K562 (cell line): Measurements from ENCODE around the gene HTR5A. TPM values are rescaled to one million over a fixed set of nuclear protein-coding genes. Genes with fewer than 3 reads are reported as not detected.
A peak's percentile ranks its signal among the peaks of the same experiment; 100 is the strongest.

Source experiments
- ATF4 ChIP-seq: fragments of 450-650 bp; formaldehyde crosslinking; IDR thresholded peaks from 2 replicates; pipeline ENCODE4 v1.4.0; 2022; ENCODE audit warnings: mild to moderate bottlenecking, moderate library complexity
- BDP1 ChIP-seq: IDR thresholded peaks from 3 replicates; pipeline ENCODE4 v1.6.1; 2011; ENCODE audit not compliant: insufficient read length, insufficient read depth
- CBX5 ChIP-seq: IDR thresholded peaks from 2 replicates; pipeline ENCODE4 v1.6.1; 2014; ENCODE audit warnings: low read depth, borderline replicate concordance
- CSDE1 ChIP-seq, 2 experiments: fragments of 450-650 bp; IDR thresholded peaks; 2 replicates each; pipeline ENCODE4 v1.6.1; 2016; ENCODE audit warnings: mild to moderate bottlenecking in 1 of 2
- DACH1 ChIP-seq: fragments of 450-650 bp; IDR thresholded peaks from 2 replicates; pipeline ENCODE4 v1.6.1; 2018; ENCODE audit not compliant: partially characterized antibody
- GATAD2B ChIP-seq: fragments of 450-650 bp; IDR thresholded peaks from 2 replicates; pipeline ENCODE4 v1.6.1; 2017; ENCODE audit warnings: mild to moderate bottlenecking, borderline replicate concordance
- HSF4 ChIP-seq: fragments of 250-450 bp; sonication (Bioruptor Pico); IDR thresholded peaks from 2 replicates; pipeline ENCODE4 v2.1.2; 2022; ENCODE audit warnings: mild to moderate bottlenecking, moderate library complexity, borderline replicate concordance
- KAT8 ChIP-seq: fragments of 450-650 bp; IDR thresholded peaks from 2 replicates; pipeline ENCODE4 v1.6.1; 2016; ENCODE audit warnings: low read depth, mild to moderate bottlenecking
- RBM15 ChIP-seq: fragments of 200-400 bp; formaldehyde crosslinking; IDR thresholded peaks from 2 replicates; pipeline ENCODE4 v1.6.1; 2018; ENCODE audit warnings: mild to moderate bottlenecking, low read length, moderate library complexity; ENCODE audit not compliant: insufficient read depth
- ZNF175 ChIP-seq: fragments of 200-800 bp; sonication (Bioruptor generic); IDR thresholded peaks from 2 replicates; pipeline ENCODE4 v1.6.1; 2016; ENCODE audit warnings: low read depth, mild to moderate bottlenecking, missing genetic modification characterization, missing compliant biosample characterization
- ZNF212 ChIP-seq: fragments of 450-650 bp; formaldehyde crosslinking; IDR thresholded peaks from 2 replicates; pipeline ENCODE4 v1.4.0; 2020; ENCODE audit warnings: mild to moderate bottlenecking
- polyA plus RNA-seq, 8 experiments: library from polyadenylated mRNA; depleted of rRNA in 4 of 8; stranded (reverse) in 5 of 8; unstranded in 3 of 8; fragments of >200 nt; fragmentation: Nextera tagmentation in 2 of 8; fragmentation: Illumina TruSeq in 1 of 8; extraction: Ambion mirVana in 2 of 8; extraction: Trizol in 1 of 8; gene quantifications; 2 replicates each; pipeline versions ENCODE4 v1.2.1 to v1.2.3, GENCODE V29; 2011 to 2014; ENCODE audit warnings: inconsistent platforms in 1 of 8, missing spikeins in 1 of 8
- total RNA-seq, 7 experiments: library from RNA; depleted of rRNA in 6 of 7; stranded (reverse); fragments of >200 nt in 6 of 7; fragmentation: Illumina TruSeq in 2 of 7; extraction: Trizol in 2 of 7; gene quantifications; 2 replicates each; pipeline versions ENCODE4 v1.2.1 to v1.2.3, GENCODE V29; 2011 to 2021; ENCODE audit warnings: low replicate concordance in 1 of 7
- TF ChIP-seq, protein P1 (sequence below): fragments of 200-600 bp; sonication (generic); IDR thresholded peaks from one replicate; pipeline ENCODE4 v1.6.1; 2012; ENCODE audit warnings: mild to moderate bottlenecking, low read depth, low read length, inconsistent platforms

The HTR5A gene
- total and polyA plus RNA-seq, 9 of the 15 experiments (the other 6 are each of a cell fraction or from before 2014, with no cell fraction given): 0.06 TPM; not detected in 8

DNA sequence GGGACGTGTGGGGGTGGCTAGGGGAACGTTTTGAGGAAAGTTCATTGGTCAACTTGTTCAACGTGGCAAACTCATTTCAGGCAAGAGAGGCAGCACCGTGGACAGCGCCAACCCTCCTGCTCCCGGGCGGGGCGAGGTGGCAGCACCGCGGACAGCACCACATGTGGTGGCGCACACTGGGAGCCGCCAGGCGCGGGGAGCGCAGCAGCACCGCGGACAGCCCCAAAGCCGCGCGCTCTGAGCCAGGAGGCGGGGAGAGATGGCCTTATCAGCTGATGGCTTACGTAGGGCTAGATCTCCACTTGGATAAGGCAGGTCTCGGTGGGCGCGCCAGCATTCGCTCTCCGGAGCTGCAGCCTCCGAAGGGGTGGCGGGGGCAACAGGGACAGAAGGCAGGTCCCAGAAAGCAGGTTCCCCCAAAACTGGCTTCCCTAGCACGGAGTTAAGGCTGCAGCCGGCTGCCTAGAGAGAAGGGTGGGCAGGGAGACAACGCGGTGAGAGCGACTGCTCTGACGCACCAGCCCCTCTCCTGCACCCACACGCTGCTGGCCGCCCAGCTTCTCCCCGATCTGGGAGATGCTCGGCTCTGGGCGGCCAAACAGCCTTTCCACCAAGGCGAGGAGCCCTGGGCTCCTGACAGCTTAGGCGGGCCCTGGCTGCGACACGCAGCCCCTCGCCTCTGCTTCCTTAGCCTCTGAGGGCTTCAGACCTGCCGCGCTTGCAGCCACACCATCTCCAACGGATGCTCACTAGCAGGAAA, at the start of gene HTR5A (continued):
- TF ChIP-seq, protein P1, sequence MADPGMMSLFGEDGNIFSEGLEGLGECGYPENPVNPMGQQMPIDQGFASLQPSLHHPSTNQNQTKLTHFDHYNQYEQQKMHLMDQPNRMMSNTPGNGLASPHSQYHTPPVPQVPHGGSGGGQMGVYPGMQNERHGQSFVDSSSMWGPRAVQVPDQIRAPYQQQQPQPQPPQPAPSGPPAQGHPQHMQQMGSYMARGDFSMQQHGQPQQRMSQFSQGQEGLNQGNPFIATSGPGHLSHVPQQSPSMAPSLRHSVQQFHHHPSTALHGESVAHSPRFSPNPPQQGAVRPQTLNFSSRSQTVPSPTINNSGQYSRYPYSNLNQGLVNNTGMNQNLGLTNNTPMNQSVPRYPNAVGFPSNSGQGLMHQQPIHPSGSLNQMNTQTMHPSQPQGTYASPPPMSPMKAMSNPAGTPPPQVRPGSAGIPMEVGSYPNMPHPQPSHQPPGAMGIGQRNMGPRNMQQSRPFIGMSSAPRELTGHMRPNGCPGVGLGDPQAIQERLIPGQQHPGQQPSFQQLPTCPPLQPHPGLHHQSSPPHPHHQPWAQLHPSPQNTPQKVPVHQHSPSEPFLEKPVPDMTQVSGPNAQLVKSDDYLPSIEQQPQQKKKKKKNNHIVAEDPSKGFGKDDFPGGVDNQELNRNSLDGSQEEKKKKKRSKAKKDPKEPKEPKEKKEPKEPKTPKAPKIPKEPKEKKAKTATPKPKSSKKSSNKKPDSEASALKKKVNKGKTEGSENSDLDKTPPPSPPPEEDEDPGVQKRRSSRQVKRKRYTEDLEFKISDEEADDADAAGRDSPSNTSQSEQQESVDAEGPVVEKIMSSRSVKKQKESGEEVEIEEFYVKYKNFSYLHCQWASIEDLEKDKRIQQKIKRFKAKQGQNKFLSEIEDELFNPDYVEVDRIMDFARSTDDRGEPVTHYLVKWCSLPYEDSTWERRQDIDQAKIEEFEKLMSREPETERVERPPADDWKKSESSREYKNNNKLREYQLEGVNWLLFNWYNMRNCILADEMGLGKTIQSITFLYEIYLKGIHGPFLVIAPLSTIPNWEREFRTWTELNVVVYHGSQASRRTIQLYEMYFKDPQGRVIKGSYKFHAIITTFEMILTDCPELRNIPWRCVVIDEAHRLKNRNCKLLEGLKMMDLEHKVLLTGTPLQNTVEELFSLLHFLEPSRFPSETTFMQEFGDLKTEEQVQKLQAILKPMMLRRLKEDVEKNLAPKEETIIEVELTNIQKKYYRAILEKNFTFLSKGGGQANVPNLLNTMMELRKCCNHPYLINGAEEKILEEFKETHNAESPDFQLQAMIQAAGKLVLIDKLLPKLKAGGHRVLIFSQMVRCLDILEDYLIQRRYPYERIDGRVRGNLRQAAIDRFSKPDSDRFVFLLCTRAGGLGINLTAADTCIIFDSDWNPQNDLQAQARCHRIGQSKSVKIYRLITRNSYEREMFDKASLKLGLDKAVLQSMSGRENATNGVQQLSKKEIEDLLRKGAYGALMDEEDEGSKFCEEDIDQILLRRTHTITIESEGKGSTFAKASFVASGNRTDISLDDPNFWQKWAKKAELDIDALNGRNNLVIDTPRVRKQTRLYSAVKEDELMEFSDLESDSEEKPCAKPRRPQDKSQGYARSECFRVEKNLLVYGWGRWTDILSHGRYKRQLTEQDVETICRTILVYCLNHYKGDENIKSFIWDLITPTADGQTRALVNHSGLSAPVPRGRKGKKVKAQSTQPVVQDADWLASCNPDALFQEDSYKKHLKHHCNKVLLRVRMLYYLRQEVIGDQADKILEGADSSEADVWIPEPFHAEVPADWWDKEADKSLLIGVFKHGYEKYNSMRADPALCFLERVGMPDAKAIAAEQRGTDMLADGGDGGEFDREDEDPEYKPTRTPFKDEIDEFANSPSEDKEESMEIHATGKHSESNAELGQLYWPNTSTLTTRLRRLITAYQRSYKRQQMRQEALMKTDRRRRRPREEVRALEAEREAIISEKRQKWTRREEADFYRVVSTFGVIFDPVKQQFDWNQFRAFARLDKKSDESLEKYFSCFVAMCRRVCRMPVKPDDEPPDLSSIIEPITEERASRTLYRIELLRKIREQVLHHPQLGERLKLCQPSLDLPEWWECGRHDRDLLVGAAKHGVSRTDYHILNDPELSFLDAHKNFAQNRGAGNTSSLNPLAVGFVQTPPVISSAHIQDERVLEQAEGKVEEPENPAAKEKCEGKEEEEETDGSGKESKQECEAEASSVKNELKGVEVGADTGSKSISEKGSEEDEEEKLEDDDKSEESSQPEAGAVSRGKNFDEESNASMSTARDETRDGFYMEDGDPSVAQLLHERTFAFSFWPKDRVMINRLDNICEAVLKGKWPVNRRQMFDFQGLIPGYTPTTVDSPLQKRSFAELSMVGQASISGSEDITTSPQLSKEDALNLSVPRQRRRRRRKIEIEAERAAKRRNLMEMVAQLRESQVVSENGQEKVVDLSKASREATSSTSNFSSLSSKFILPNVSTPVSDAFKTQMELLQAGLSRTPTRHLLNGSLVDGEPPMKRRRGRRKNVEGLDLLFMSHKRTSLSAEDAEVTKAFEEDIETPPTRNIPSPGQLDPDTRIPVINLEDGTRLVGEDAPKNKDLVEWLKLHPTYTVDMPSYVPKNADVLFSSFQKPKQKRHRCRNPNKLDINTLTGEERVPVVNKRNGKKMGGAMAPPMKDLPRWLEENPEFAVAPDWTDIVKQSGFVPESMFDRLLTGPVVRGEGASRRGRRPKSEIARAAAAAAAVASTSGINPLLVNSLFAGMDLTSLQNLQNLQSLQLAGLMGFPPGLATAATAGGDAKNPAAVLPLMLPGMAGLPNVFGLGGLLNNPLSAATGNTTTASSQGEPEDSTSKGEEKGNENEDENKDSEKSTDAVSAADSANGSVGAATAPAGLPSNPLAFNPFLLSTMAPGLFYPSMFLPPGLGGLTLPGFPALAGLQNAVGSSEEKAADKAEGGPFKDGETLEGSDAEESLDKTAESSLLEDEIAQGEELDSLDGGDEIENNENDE: no peak
- no peak for TF ChIP-seq KAT8
- no peak for TF ChIP-seq BDP1
- peak; percentile 92; the same call in 1 of the 2 replicates for TF ChIP-seq HSF4 (CRISPR knock-in tag)
- 0 out of 2 replicates have a peak, but pooled peaks have one; percentile 88 for TF ChIP-seq ZNF212
- TF ChIP-seq CBX5: peak; percentile 91
- TF ChIP-seq RBM15: no peak
- peak; percentile 89 for TF ChIP-seq ATF4 (CRISPR knock-in tag)
- no peak for TF ChIP-seq CSDE1 (IDR thresholded peaks at IDR 0.05)
- TF ChIP-seq ZNF175 (CRISPR knock-in tag): peak; percentile 99
- TF ChIP-seq DACH1: peak; percentile 66
- no peak for TF ChIP-seq GATAD2B
